Suprapubic skin (tissue), 4 donors: ENCODE measurements around the gene CCR5.

Experiments used
- CTCF ChIP-seq, 2 donors: fragments of 200-600 bp in 1 of 2; fragments of 450-650 bp in 1 of 2; sonication (generic) in 1 of 2; IDR thresholded peaks; one replicate each; pipeline ENCODE4 v1.5.1; 2016 to 2019; ENCODE audit warnings: antibody characterized with exemption in 2 of 2, mild to moderate bottlenecking in 1 of 2, moderate library complexity in 1 of 2
- EP300 ChIP-seq: sonication (generic); formaldehyde crosslinking; IDR thresholded peaks from one replicate; pipeline ENCODE4 v1.6.1; 2017; ENCODE audit warnings: antibody characterized with exemption
- POLR2A ChIP-seq, 2 donors: fragments of 450-650 bp; IDR thresholded peaks; one replicate each; pipeline ENCODE4 v1.6.1; 2017; ENCODE audit warnings: antibody characterized with exemption in 2 of 2, mild to moderate bottlenecking in 2 of 2, moderate library complexity in 2 of 2
- POLR2AphosphoS5 ChIP-seq, 3 donors: sonication (generic); formaldehyde crosslinking; IDR thresholded peaks; one replicate each; pipeline ENCODE4 v1.6.1; 2017; ENCODE audit warnings: antibody characterized with exemption in 3 of 3

- TF ChIP-seq POLR2A (IDR thresholded peaks at IDR 0.05), result no peak
- no peak for TF ChIP-seq CTCF (IDR thresholded peaks at IDR 0.05)
- TF ChIP-seq EP300, result no peak
- no peak for TF ChIP-seq POLR2AphosphoS5 (IDR thresholded peaks at IDR 0.05)
Observed at GRCh38 chr3:46359733-46360493, 10.8 kb upstream of the CCR5 start.
